GM12878 (cell line): ENCODE results near the gene HCAR1. TPM values are rescaled to one million over a fixed set of nuclear protein-coding genes. Genes with fewer than 3 reads are reported as not detected.
A peak's percentile ranks its signal among the peaks of the same experiment; 100 is the strongest.

Source experiments
- ASH2L ChIP-seq: fragments of 300-600, 200-600 bp; sonication (generic); IDR thresholded peaks from 2 replicates; pipeline ENCODE4 v1.6.1; 2017; ENCODE audit warnings: low read depth, mild to moderate bottlenecking, borderline replicate concordance
- BMI1 ChIP-seq: fragments of 450-650 bp; IDR thresholded peaks from 2 replicates; pipeline ENCODE4 v1.6.1; 2016; ENCODE audit warnings: mild to moderate bottlenecking, moderate library complexity, borderline replicate concordance
- CEBPZ ChIP-seq: fragments of 150-350 bp; IDR thresholded peaks from 2 replicates; pipeline ENCODE4 v1.6.1; 2016; ENCODE audit warnings: low read depth, low read length
- CHD2 ChIP-seq: IDR thresholded peaks from 2 replicates; pipeline ENCODE4 v1.6.1; 2011; ENCODE audit warnings: low read depth, low read length, improper control_type of control experiment, borderline replicate concordance
- EZH2 ChIP-seq: IDR thresholded peaks from 2 replicates; pipeline ENCODE4 v1.6.1; 2012; ENCODE audit warnings: low read depth, mild to moderate bottlenecking, control low read depth, inconsistent platforms, low read length, borderline replicate concordance; ENCODE audit not compliant: control insufficient read depth
- MYB ChIP-seq: fragments of 150-350 bp; IDR thresholded peaks from 2 replicates; pipeline ENCODE4 v1.6.1; 2014; ENCODE audit warnings: mild to moderate bottlenecking, low read depth, low read length, borderline replicate concordance
- RUNX3 ChIP-seq: IDR thresholded peaks from 2 replicates; pipeline ENCODE4 v1.6.1; 2012; ENCODE audit warnings: low read length, inconsistent platforms
- SKIL ChIP-seq: fragments of 450-650 bp; IDR thresholded peaks from 2 replicates; pipeline ENCODE4 v1.6.1; 2017; ENCODE audit warnings: mild to moderate bottlenecking, low read depth, inconsistent platforms; ENCODE audit not compliant: poor library complexity, severe bottlenecking
- ZNF24 ChIP-seq: fragments of 450-650 bp; IDR thresholded peaks from 2 replicates; pipeline ENCODE4 v1.6.1; 2017; ENCODE audit warnings: antibody characterized with exemption, mild to moderate bottlenecking
- polyA plus RNA-seq, 11 experiments: library from polyadenylated mRNA; depleted of rRNA in 4 of 11; unstranded in 6 of 11; stranded (reverse) in 5 of 11; fragments of >200 nt; fragmentation: Nextera tagmentation in 4 of 11; fragmentation: Illumina TruSeq in 1 of 11; extraction: Ambion mirVana in 4 of 11; extraction: Trizol in 1 of 11; gene quantifications; 1 replicate in 1 of 11; 2 replicates in 10 of 11; pipeline versions ENCODE4 v1.2.1 to v1.2.3, GENCODE V29; 2011 to 2016; ENCODE audit warnings: inconsistent platforms in 2 of 11, missing spikeins in 2 of 11, low read depth in 1 of 11
- total RNA-seq, 4 experiments: library from RNA; depleted of rRNA in 3 of 4; stranded (reverse); fragments of >200 nt in 3 of 4; fragmentation: Illumina TruSeq in 1 of 4; extraction: Trizol in 1 of 4; gene quantifications; 2 replicates each; pipeline versions ENCODE4 v1.2.1 to v1.2.3, GENCODE V29; 2013 to 2021
- TF ChIP-seq, protein P1 (sequence below): IDR thresholded peaks from 2 replicates; pipeline ENCODE4 v1.6.1; 2011; ENCODE audit warnings: low read depth, mild to moderate bottlenecking, low read length, moderate library complexity, borderline replicate concordance; ENCODE audit errors: extremely low read depth
- TF ChIP-seq, protein P2 (sequence below): fragments of 450-650 bp; IDR thresholded peaks from 2 replicates; pipeline ENCODE4 v1.6.1; 2016; ENCODE audit warnings: mild to moderate bottlenecking

Gene HCAR1
- total and polyA plus RNA-seq, 10 of the 15 experiments (the other 5 are each of a cell fraction or from before 2014, with no cell fraction given): 0.01 to 0.05 (median 0.04) TPM; not detected in 7

DNA sequence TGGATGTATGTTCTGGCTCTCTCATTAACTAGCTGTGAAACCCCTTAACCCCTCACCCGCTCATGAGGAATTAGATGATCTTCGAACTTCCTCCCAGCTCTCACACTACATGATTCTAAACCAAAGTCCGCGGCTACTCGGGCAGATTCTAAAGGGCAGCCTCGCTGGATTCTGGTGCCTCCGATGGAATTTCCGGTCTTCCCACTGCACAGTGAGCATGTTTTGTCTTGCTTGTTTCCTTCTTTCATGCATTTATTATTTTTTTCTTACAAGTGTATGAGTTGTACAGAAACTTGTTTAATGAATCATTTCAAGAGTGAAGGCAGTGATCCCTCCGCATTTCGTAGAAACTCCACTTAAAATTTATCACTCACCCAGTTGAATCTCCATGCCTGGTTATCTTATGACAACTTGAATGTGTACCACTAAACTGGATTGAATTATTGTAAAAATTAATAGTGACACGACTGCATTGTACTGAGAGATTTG, 9.5 kb downstream of the HCAR1 start (continued):
- TF ChIP-seq, protein P1, sequence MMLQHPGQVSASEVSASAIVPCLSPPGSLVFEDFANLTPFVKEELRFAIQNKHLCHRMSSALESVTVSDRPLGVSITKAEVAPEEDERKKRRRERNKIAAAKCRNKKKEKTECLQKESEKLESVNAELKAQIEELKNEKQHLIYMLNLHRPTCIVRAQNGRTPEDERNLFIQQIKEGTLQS: no peak
- TF ChIP-seq ASH2L: no peak
- no peak for TF ChIP-seq CEBPZ
- peak; percentile 69 for TF ChIP-seq RUNX3
- 0 out of 2 replicates have a peak, but pooled peaks have one; percentile 42 for TF ChIP-seq ZNF24
- no peak for TF ChIP-seq MYB
- peak; percentile 20 for TF ChIP-seq SKIL
- TF ChIP-seq BMI1: 0 out of 2 replicates have a peak, but pooled peaks have one; percentile 0
- TF ChIP-seq EZH2: no peak
- TF ChIP-seq, protein P2, sequence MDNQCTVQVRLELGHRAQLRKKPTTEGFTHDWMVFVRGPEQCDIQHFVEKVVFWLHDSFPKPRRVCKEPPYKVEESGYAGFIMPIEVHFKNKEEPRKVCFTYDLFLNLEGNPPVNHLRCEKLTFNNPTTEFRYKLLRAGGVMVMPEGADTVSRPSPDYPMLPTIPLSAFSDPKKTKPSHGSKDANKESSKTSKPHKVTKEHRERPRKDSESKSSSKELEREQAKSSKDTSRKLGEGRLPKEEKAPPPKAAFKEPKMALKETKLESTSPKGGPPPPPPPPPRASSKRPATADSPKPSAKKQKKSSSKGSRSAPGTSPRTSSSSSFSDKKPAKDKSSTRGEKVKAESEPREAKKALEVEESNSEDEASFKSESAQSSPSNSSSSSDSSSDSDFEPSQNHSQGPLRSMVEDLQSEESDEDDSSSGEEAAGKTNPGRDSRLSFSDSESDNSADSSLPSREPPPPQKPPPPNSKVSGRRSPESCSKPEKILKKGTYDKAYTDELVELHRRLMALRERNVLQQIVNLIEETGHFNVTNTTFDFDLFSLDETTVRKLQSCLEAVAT: no peak
- TF ChIP-seq CHD2: no peak
